ENCODE measurements around the gene NBAS. TPM values are rescaled to one million over a fixed set of nuclear protein-coding genes. Genes with fewer than 3 reads are reported as not detected.

NBAS gene
- polyA plus RNA-seq, 1 donor from 2014 or later = 31.9 TPM

DNA sequence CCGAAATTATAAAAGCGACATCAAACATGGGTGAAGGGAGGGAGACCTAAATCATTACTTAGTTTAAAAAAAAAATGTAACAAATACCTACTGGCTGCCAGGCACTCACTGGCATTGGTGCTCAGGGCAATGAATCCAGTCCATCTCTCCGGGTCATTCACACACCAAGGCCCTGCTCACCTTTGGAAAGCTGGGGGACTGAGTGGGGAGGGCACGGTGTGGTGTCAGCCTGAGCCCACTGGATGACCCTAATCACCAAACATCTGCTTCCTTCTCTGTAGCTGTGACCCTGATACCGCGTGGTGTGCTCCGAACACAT lies 30.2 kb upstream of the NBAS start:
- Histone ChIP-seq H2AFZ (ENCODE audit: low read depth, low read length) (peak overlapping the region; percentile 89), H3K79me2 (replicated peaks; ENCODE audit: insufficient read depth, low read length) (peaks cover 29% of the 10 kb centered on the region), H3F3A (ENCODE audit: insufficient read depth, low read length, poor library complexity, severe bottlenecking) (no peaks in the 10 kb centered on the region), H3K4me2 (ENCODE audit: low read length) (peak overlapping the region; percentile 69), H3K9ac (ENCODE audit: low read length) (peak overlapping the region; percentile 96), H3K27ac (ENCODE audit: low read length) (peak overlapping the region; percentile 91), H3K9me2 (ENCODE audit: insufficient read depth, low read length) (no peaks in the 10 kb centered on the region), H3K9me3 (ENCODE audit: low read length) (no peaks in the 10 kb centered on the region), H3K27me3 (ENCODE audit: insufficient read depth, low read depth, low read length) (no peaks in the 10 kb centered on the region), H4K20me1 (ENCODE audit: insufficient read depth) (no peaks in the 10 kb centered on the region), H3K36me3 (ENCODE audit: insufficient read depth, low read length) (peaks cover 4% of the 10 kb centered on the region), H3K4me3 (ENCODE audit: low read length) (peak overlapping the region; percentile 91)
- TF ChIP-seq, protein P1, sequence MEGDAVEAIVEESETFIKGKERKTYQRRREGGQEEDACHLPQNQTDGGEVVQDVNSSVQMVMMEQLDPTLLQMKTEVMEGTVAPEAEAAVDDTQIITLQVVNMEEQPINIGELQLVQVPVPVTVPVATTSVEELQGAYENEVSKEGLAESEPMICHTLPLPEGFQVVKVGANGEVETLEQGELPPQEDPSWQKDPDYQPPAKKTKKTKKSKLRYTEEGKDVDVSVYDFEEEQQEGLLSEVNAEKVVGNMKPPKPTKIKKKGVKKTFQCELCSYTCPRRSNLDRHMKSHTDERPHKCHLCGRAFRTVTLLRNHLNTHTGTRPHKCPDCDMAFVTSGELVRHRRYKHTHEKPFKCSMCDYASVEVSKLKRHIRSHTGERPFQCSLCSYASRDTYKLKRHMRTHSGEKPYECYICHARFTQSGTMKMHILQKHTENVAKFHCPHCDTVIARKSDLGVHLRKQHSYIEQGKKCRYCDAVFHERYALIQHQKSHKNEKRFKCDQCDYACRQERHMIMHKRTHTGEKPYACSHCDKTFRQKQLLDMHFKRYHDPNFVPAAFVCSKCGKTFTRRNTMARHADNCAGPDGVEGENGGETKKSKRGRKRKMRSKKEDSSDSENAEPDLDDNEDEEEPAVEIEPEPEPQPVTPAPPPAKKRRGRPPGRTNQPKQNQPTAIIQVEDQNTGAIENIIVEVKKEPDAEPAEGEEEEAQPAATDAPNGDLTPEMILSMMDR (IDR thresholded peaks at IDR 0.05; ENCODE audit: poor library complexity, severe bottlenecking) = no peak
- no peak for TF ChIP-seq EP300 (conservative IDR thresholded peaks at IDR 0.05; ENCODE audit: poor library complexity, severe bottlenecking)
- TF ChIP-seq EZH2 (IDR thresholded peaks at IDR 0.05; ENCODE audit: borderline replicate concordance, insufficient read depth, low read length, poor library complexity, severe bottlenecking) = no peak
- TF ChIP-seq RAD21 (conservative IDR thresholded peaks at IDR 0.05) = no peak
- TF ChIP-seq SMC3 (conservative IDR thresholded peaks at IDR 0.05; ENCODE audit: poor library complexity) = no peak
- no peak for TF ChIP-seq TAF1 (IDR thresholded peaks at IDR 0.05; ENCODE audit: low read depth)

DNA sequence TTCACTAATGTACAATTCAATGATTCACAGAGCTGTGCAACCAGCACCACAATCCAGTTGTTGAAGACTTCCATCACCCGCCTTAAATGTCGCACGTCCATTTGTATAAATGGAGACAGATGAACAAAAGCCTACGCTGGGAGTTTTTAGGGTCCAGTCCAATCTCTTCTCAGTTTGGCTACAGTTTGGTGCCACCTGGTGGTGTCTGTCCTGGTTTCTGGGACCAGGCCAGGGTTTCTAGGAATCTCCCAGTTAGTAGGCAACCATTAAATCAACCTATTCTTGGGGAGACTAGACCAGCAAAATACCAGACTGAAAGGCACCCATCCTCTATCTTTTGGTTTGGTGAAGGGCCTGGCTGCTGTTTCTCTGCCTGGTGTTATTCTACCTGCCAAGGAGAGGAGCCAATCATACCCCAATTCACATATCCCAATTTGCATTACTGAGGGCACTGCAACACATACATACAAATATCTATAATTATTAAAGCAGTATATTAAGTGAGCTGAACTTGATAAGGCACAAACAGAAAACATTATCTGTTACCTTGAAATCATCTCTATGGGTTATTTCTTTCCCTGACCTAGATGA lies 27.3 kb upstream of the NBAS start:
- Histone ChIP-seq H4K20me1 (ENCODE audit: insufficient read depth) (no peaks in the 10 kb centered on the region), H3K9me3 (ENCODE audit: low read length) (no peaks in the 10 kb centered on the region), H3K4me2 (ENCODE audit: low read length) (no peak overlapping the region), H3F3A (ENCODE audit: insufficient read depth, low read length, poor library complexity, severe bottlenecking) (no peaks in the 10 kb centered on the region), H3K27ac (ENCODE audit: low read length) (no peak overlapping the region), H2AFZ (ENCODE audit: low read depth, low read length) (no peak overlapping the region), H3K27me3 (ENCODE audit: insufficient read depth, low read depth, low read length) (no peaks in the 10 kb centered on the region), H3K9ac (ENCODE audit: low read length) (no peak overlapping the region), H3K4me3 (ENCODE audit: low read length) (no peak overlapping the region), H3K36me3 (ENCODE audit: insufficient read depth, low read length) (no peaks in the 10 kb centered on the region), H3K9me2 (ENCODE audit: insufficient read depth, low read length) (no peaks in the 10 kb centered on the region), H3K79me2 (replicated peaks; ENCODE audit: insufficient read depth, low read length) (peaks cover 14% of the 10 kb centered on the region)
- TF ChIP-seq EZH2 (IDR thresholded peaks at IDR 0.05; ENCODE audit: borderline replicate concordance, insufficient read depth, low read length, poor library complexity, severe bottlenecking) (no peak), POLR2AphosphoS5 (IDR thresholded peaks at IDR 0.05) (no peak), RAD21 (conservative IDR thresholded peaks at IDR 0.05) (peak; percentile 89), SMC3 (conservative IDR thresholded peaks at IDR 0.05; ENCODE audit: poor library complexity) (peak; percentile 89), EP300 (conservative IDR thresholded peaks at IDR 0.05; ENCODE audit: poor library complexity, severe bottlenecking) (no peak)
- TF ChIP-seq, protein P1 (IDR thresholded peaks at IDR 0.05; ENCODE audit: poor library complexity, severe bottlenecking) = peak; percentile 78

DNA sequence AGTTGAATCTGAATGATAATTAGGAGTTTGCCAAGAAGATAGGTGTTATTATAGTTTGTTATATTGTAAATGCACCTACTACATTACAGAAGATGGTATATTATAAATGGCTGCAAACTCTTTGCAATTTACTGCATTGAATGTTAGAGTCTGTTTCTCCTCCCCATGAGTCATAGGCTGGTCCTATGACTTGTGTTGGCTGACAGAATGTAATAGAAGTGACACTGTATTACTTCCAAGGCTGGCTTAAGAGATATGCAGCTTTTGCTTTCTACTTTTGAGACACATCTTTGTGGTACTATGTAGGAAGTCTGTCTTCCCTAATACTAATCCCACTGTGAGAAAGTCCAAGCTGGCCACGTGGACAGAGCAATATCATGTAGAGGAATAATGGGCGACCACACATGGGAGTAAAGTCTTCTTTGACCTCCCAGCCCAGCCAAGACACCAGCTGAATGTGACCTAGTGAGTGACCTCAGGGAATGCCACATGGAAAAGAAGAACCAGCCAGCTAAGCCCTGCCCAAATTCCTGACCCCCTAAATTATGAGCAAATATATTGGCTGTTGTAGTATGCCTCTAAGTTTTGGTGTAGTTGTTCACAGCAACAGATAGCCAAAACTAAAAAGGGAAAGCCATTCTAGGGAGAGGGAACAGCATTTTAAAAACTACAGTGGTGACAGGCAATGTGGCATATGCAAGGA lies 23.8 kb upstream of the NBAS start:
- H3K9ac ChIP-seq (ENCODE audit: low read length) = no peak overlapping the region
- no peak overlapping the region for H3K4me3 ChIP-seq (ENCODE audit: low read length)
- no peak overlapping the region for H3K4me2 ChIP-seq (ENCODE audit: low read length)
- no peak overlapping the region for H2AFZ ChIP-seq (ENCODE audit: low read depth, low read length)
- no peaks in the 10 kb centered on the region for H3K36me3 ChIP-seq (ENCODE audit: insufficient read depth, low read length)
- H4K20me1 ChIP-seq (ENCODE audit: insufficient read depth) = no peaks in the 10 kb centered on the region
- no peaks in the 10 kb centered on the region for H3K9me2 ChIP-seq (ENCODE audit: insufficient read depth, low read length)
- no peaks in the 10 kb centered on the region for H3K9me3 ChIP-seq (ENCODE audit: low read length)
- TF ChIP-seq TAF1 (IDR thresholded peaks at IDR 0.05; ENCODE audit: low read depth) = no peak
- no peak for TF ChIP-seq EP300 (conservative IDR thresholded peaks at IDR 0.05; ENCODE audit: poor library complexity, severe bottlenecking)
- TF ChIP-seq, protein P2, sequence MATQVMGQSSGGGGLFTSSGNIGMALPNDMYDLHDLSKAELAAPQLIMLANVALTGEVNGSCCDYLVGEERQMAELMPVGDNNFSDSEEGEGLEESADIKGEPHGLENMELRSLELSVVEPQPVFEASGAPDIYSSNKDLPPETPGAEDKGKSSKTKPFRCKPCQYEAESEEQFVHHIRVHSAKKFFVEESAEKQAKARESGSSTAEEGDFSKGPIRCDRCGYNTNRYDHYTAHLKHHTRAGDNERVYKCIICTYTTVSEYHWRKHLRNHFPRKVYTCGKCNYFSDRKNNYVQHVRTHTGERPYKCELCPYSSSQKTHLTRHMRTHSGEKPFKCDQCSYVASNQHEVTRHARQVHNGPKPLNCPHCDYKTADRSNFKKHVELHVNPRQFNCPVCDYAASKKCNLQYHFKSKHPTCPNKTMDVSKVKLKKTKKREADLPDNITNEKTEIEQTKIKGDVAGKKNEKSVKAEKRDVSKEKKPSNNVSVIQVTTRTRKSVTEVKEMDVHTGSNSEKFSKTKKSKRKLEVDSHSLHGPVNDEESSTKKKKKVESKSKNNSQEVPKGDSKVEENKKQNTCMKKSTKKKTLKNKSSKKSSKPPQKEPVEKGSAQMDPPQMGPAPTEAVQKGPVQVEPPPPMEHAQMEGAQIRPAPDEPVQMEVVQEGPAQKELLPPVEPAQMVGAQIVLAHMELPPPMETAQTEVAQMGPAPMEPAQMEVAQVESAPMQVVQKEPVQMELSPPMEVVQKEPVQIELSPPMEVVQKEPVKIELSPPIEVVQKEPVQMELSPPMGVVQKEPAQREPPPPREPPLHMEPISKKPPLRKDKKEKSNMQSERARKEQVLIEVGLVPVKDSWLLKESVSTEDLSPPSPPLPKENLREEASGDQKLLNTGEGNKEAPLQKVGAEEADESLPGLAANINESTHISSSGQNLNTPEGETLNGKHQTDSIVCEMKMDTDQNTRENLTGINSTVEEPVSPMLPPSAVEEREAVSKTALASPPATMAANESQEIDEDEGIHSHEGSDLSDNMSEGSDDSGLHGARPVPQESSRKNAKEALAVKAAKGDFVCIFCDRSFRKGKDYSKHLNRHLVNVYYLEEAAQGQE (IDR thresholded peaks at IDR 0.05; ENCODE audit: borderline replicate concordance) = no peak
- TF ChIP-seq EZH2 (IDR thresholded peaks at IDR 0.05; ENCODE audit: borderline replicate concordance, insufficient read depth, low read length, poor library complexity, severe bottlenecking) = no peak
- no peak for TF ChIP-seq RAD21 (conservative IDR thresholded peaks at IDR 0.05)
- TF ChIP-seq POLR2AphosphoS5 (IDR thresholded peaks at IDR 0.05) = no peak
- TF ChIP-seq, protein P1 (IDR thresholded peaks at IDR 0.05; ENCODE audit: poor library complexity, severe bottlenecking) = no peak
- TF ChIP-seq SMC3 (conservative IDR thresholded peaks at IDR 0.05; ENCODE audit: poor library complexity) = no peak
- no peak for TF ChIP-seq MXI1 (conservative IDR thresholded peaks at IDR 0.05; ENCODE audit: poor library complexity, severe bottlenecking)
- H3K27ac ChIP-seq (ENCODE audit: low read length) = no peak overlapping the region
- no peaks in the 10 kb centered on the region for H3F3A ChIP-seq (ENCODE audit: insufficient read depth, low read length, poor library complexity, severe bottlenecking)
- H3K79me2 ChIP-seq (replicated peaks; ENCODE audit: insufficient read depth, low read length) = no peaks in the 10 kb centered on the region
- H3K27me3 ChIP-seq (ENCODE audit: insufficient read depth, low read depth, low read length) = no peaks in the 10 kb centered on the region

All from neural cell (in vitro differentiated cells).